H1 (cell line): Measurements from ENCODE around the gene SEMA7A. TPM values are rescaled to one million over a fixed set of nuclear protein-coding genes. Genes with fewer than 3 reads are reported as not detected.

Experiments used
- CTCF ChIA-PET: fragments of 300-600 bp; sonication (Branson Sonifier 250); formaldehyde crosslinking; loops from one replicate; lab custom pipeline; 2021; ENCODE audit not compliant: partially characterized antibody; lab: Charles Lee
- POLR2A ChIA-PET: fragments of 300-600 bp; sonication (Branson Sonifier 250); formaldehyde crosslinking; loops from one replicate; lab custom pipeline; 2021; ENCODE audit warnings: inconsistent platforms; ENCODE audit not compliant: partially characterized antibody; lab: Charles Lee
- DNase-seq, 2 experiments: peaks; one replicate each; pipeline versions ENCODE4 v3.0.0 to v3.0.0-alpha.2; 2010 to 2022; ENCODE audit warnings: low spot score in 2 of 2, low read depth in 1 of 2, mixed read lengths in 1 of 2
- FAIRE-seq: peaks from 2 replicates; lab custom pipeline; 2011; peaks lifted over from hg19 to GRCh38; lab: Jason Lieb, UNC
- H2AFZ ChIP-seq: 2 replicates; pipeline ENCODE4 v1.8.1; 2012; ENCODE audit warnings: low read length, inconsistent platforms
- H2AK5ac ChIP-seq: 2 replicates; pipeline ENCODE4 v1.6.1; 2013; ENCODE audit warnings: low read depth, low read length
- H2BK120ac ChIP-seq: replicated peaks from 2 replicates; pipeline ENCODE3; 2013; ENCODE audit warnings: low read depth, low read length, inconsistent platforms
- H2BK12ac ChIP-seq: 2 replicates; pipeline ENCODE4 v1.6.1; 2013; ENCODE audit warnings: low read depth, low read length
- H2BK15ac ChIP-seq: 2 replicates; pipeline ENCODE4 v1.6.1; 2013; ENCODE audit warnings: low read length
- H2BK20ac ChIP-seq: 2 replicates; pipeline ENCODE4 v1.6.1; 2013; ENCODE audit warnings: low read length
- H2BK5ac ChIP-seq: 2 replicates; pipeline ENCODE4 v1.6.1; 2013; ENCODE audit warnings: low read depth, low read length
- H3K14ac ChIP-seq: 2 replicates; pipeline ENCODE4 v1.6.1; 2013; ENCODE audit warnings: inconsistent platforms; ENCODE audit not compliant: insufficient read length
- H3K18ac ChIP-seq: 2 replicates; pipeline ENCODE4 v1.6.1; 2013; ENCODE audit warnings: low read length; ENCODE audit errors: extremely low read depth
- H3K23ac ChIP-seq: 2 replicates; pipeline ENCODE4 v1.6.1; 2013; ENCODE audit warnings: inconsistent platforms; ENCODE audit not compliant: insufficient read length
- H3K23me2 ChIP-seq: 2 replicates; pipeline ENCODE4 v1.6.1; 2013; ENCODE audit warnings: low read depth, low read length
- H3K27ac ChIP-seq: 2 replicates; pipeline ENCODE4 v1.6.1; 2011; ENCODE audit warnings: low read depth, low read length, inconsistent platforms
- H3K27me3 ChIP-seq, 4 experiments: replicated peaks in 1 of 4; 1 replicate in 1 of 4; 2 replicates in 3 of 4; pipeline versions ENCODE4 v1.6.1 to v1.8.1; 2011 to 2013; ENCODE audit warnings: low read length in 3 of 4, mild to moderate bottlenecking in 3 of 4, inconsistent platforms in 2 of 4, mixed read lengths in 2 of 4, moderate library complexity in 1 of 4; ENCODE audit not compliant: control insufficient read depth in 3 of 4, insufficient read depth in 3 of 4; ENCODE audit errors: extremely low read depth in 1 of 4
- H3K36me3 ChIP-seq, 4 experiments: 2 replicates each; pipeline versions ENCODE4 v1.6.1 to v1.8.1; 2011 to 2013; ENCODE audit warnings: mild to moderate bottlenecking in 4 of 4, low read length in 3 of 4, moderate library complexity in 2 of 4, control low read depth in 1 of 4, inconsistent platforms in 1 of 4; ENCODE audit not compliant: insufficient read depth in 4 of 4, control insufficient read depth in 2 of 4
- H3K4ac ChIP-seq: replicated peaks from 2 replicates; pipeline ENCODE3; 2013; ENCODE audit warnings: low read length, low read depth, mixed read lengths, inconsistent platforms; ENCODE audit not compliant: insufficient read length
- H3K4me1 ChIP-seq, 4 experiments: replicated peaks in 1 of 4; 1 replicate in 1 of 4; 2 replicates in 3 of 4; pipeline versions ENCODE4 v1.6.1 to v1.8.1; 2011 to 2013; ENCODE audit warnings: low read length in 3 of 4, inconsistent platforms in 2 of 4, mixed read lengths in 1 of 4; ENCODE audit not compliant: insufficient read depth in 4 of 4, control insufficient read depth in 3 of 4
- H3K4me2 ChIP-seq, 2 experiments: 2 replicates each; pipeline versions ENCODE4 v1.6.1 to v1.8.1; 2011 to 2013; ENCODE audit warnings: low read depth in 2 of 2, low read length in 2 of 2, control low read depth in 1 of 2, inconsistent platforms in 1 of 2, mild to moderate bottlenecking in 1 of 2; ENCODE audit not compliant: insufficient read depth in 1 of 2
- H3K4me3 ChIP-seq, 4 experiments: fragments of 200-600, 300-600 bp in 1 of 4; sonication (generic), shearing (Covaris generic), sonication (Bioruptor Twin) in 1 of 4; 2 replicates each; pipeline versions ENCODE4 v1.5.1 to v1.8.1; 2011 to 2016; ENCODE audit warnings: low read length in 4 of 4, low read depth in 3 of 4, control low read depth in 2 of 4, inconsistent platforms in 2 of 4, mild to moderate bottlenecking in 2 of 4, mixed read lengths in 1 of 4, moderate library complexity in 1 of 4; ENCODE audit not compliant: insufficient read depth in 2 of 4; ENCODE audit errors: extremely low read depth in 1 of 4
- H3K56ac ChIP-seq: replicated peaks from 2 replicates; pipeline ENCODE3; 2013; ENCODE audit warnings: low read depth, mild to moderate bottlenecking, mixed read lengths, low read length, inconsistent platforms; ENCODE audit not compliant: insufficient read length
- H3K79me1 ChIP-seq: 2 replicates; pipeline ENCODE4 v1.6.1; 2013; ENCODE audit warnings: low read depth, low read length, control low read depth
- H3K79me2 ChIP-seq, 2 experiments: 2 replicates each; pipeline versions ENCODE4 v1.6.1 to v1.8.1; 2012 to 2013; ENCODE audit warnings: low read length in 2 of 2, mild to moderate bottlenecking in 2 of 2, inconsistent platforms in 1 of 2; ENCODE audit not compliant: insufficient read depth in 2 of 2, control insufficient read depth in 1 of 2
- H3K9ac ChIP-seq, 4 experiments: replicated peaks in 1 of 4; 1 replicate in 1 of 4; 2 replicates in 3 of 4; pipeline versions ENCODE4 v1.6.1 to v1.8.1; 2011 to 2013; ENCODE audit warnings: low read depth in 3 of 4, low read length in 3 of 4, control low read depth in 2 of 4, mild to moderate bottlenecking in 2 of 4, moderate library complexity in 2 of 4, inconsistent platforms in 1 of 4; ENCODE audit errors: extremely low read depth in 1 of 4
- H3K9me3 ChIP-seq, 2 experiments: 2 replicates each; pipeline versions ENCODE4 v1.6.1 to v1.8.1; 2012 to 2013; ENCODE audit warnings: mild to moderate bottlenecking in 2 of 2, moderate library complexity in 2 of 2, control low read depth in 1 of 2, inconsistent platforms in 1 of 2, low read depth in 1 of 2, low read length in 1 of 2, mixed read lengths in 1 of 2; ENCODE audit not compliant: insufficient read depth in 2 of 2
- H4K20me1 ChIP-seq, 2 experiments: replicated peaks in 1 of 2; 2 replicates each; pipeline versions ENCODE3 to v1.8.1; 2011 to 2013; ENCODE audit warnings: inconsistent platforms in 2 of 2, low read length in 2 of 2, mild to moderate bottlenecking in 1 of 2; ENCODE audit not compliant: insufficient read depth in 2 of 2, control insufficient read depth in 1 of 2
- H4K5ac ChIP-seq: 2 replicates; pipeline ENCODE4 v1.6.1; 2013; ENCODE audit warnings: low read length, low read depth, mixed read lengths, inconsistent platforms; ENCODE audit not compliant: insufficient read length
- H4K8ac ChIP-seq: 2 replicates; pipeline ENCODE4 v1.8.0; 2013; ENCODE audit warnings: mild to moderate bottlenecking, moderate library complexity, low read length, inconsistent platforms; ENCODE audit not compliant: insufficient read depth; ENCODE audit errors: extremely low read depth
- H4K91ac ChIP-seq: replicated peaks from 2 replicates; pipeline ENCODE3; 2013; ENCODE audit warnings: low read length, mixed read lengths, inconsistent platforms; ENCODE audit not compliant: insufficient read length
- CHD2 ChIP-seq: IDR thresholded peaks from 2 replicates; pipeline ENCODE4 v1.6.1; 2012; ENCODE audit warnings: low read length, improper control_type of control experiment
- EZH2 ChIP-seq: fragments of 200-600 bp; sonication (generic); IDR thresholded peaks from 2 replicates; pipeline ENCODE4 v1.7.1; 2012; ENCODE audit warnings: low read depth, mild to moderate bottlenecking, moderate library complexity, low read length, inconsistent platforms; ENCODE audit not compliant: severe bottlenecking
- MAX ChIP-seq: IDR thresholded peaks from 2 replicates; pipeline ENCODE4 v1.6.1; 2012; ENCODE audit warnings: inconsistent platforms
- PHF8 ChIP-seq: fragments of 200-600 bp; sonication (generic); conservative IDR thresholded peaks from 2 replicates; pipeline ENCODE4 v1.7.1; 2012; ENCODE audit warnings: low read depth, mild to moderate bottlenecking, inconsistent platforms, low read length, moderate library complexity
- POLR2AphosphoS5 ChIP-seq: IDR thresholded peaks from 2 replicates; pipeline ENCODE4 v1.6.1; 2011; ENCODE audit warnings: low read depth, low read length
- POU5F1 ChIP-seq: IDR thresholded peaks from 2 replicates; pipeline ENCODE4 v1.6.1; 2011; ENCODE audit warnings: low read depth, mild to moderate bottlenecking, low read length, moderate library complexity
- TAF7 ChIP-seq: optimal IDR thresholded peaks from 2 replicates; pipeline ENCODE3; 2011; ENCODE audit warnings: low read depth, mild to moderate bottlenecking, inconsistent platforms, low read length, moderate library complexity, borderline replicate concordance
- WGBS, 2 experiments: shearing (Covaris generic) in 1 of 2; methylation state at CpG; one replicate each; pipeline versions ENCODE4 v1.1.6 to v1.1.7; 2013 to 2015; ENCODE audit warnings: low lambda C conversion rate in 2 of 2, mixed read lengths in 2 of 2, inconsistent platforms in 1 of 2, low coverage in 1 of 2, missing lambda C conversion rate in 1 of 2; ENCODE audit not compliant: insufficient replicate concordance in 2 of 2, insufficient coverage in 1 of 2, insufficient read length in 1 of 2; ENCODE audit errors: extremely low coverage in 1 of 2, missing lambda C conversion rate in 1 of 2; 5-methylcytosine and 5-hydroxymethylcytosine counted together
- polyA plus RNA-seq, 7 experiments: library from polyadenylated mRNA; depleted of rRNA in 3 of 7; stranded (reverse) in 5 of 7; unstranded in 2 of 7; fragments of >200 nt in 5 of 7; fragments of 200-250 nt in 2 of 7; gene quantifications; 1 replicate in 5 of 7; 2 replicates in 1 of 7; 4 replicates in 1 of 7; pipeline versions ENCODE4 v1.2.1 to v1.2.3, GENCODE V29; 2011 to 2013; ENCODE audit warnings: missing spikeins in 2 of 7, mixed read lengths in 2 of 7
- total RNA-seq: library from RNA; stranded (reverse); fragmentation: NEBNext Ultra II Directional; extraction: Animal tissue kit (Norgen Biotek cat#: 25700); gene quantifications from 2 replicates; pipeline ENCODE4 v1.2.1, GENCODE V29; 2021
- TF ChIP-seq, protein P1 (sequence below): IDR thresholded peaks from 2 replicates; pipeline ENCODE4 v1.6.1; 2012; ENCODE audit warnings: inconsistent platforms

SEMA7A gene
- total and polyA plus RNA-seq, 2 of the 8 experiments (the other 6 are each of a cell fraction or from before 2014, with no cell fraction given): 10.7 to 15.0 TPM

GRCh38 chr15:74391582-74392450 lies 41.9 kb downstream of the SEMA7A start:
- Histone ChIP-seq H3K9me3 (no peaks in the 10 kb centered on the region), H2BK12ac (no peak overlapping the region), H2BK15ac (0 out of 2 replicates have a peak overlapping the region, but pooled peaks have one; percentile 46), H3K4ac (no peak overlapping the region), H3K79me1 (no peaks in the 10 kb centered on the region), H3K4me3 (no peak overlapping the region), H3K14ac (no peak overlapping the region), H2BK20ac (no peak overlapping the region), H3K27me3 (no peaks in the 10 kb centered on the region), H4K20me1 (no peaks in the 10 kb centered on the region), H3K4me1 (peaks cover 0 to 4% (median under 1%) of the 10 kb centered on the region in 4 experiments; a peak in 5 of 7 replicates), H3K18ac (no peak overlapping the region), H3K23ac (no peak overlapping the region), H4K91ac (no peak overlapping the region), H2BK5ac (no peak overlapping the region), H3K27ac (no peak overlapping the region), H4K8ac (peak overlapping the region; percentile 51), H3K9ac (no peak overlapping the region), H2AK5ac (no peak overlapping the region), H3K36me3 (no peaks in the 10 kb centered on the region), H2AFZ (no peak overlapping the region), H3K56ac (no peak overlapping the region), H3K79me2 (no peaks in the 10 kb centered on the region), H4K5ac (no peak overlapping the region), H3K23me2 (no peaks in the 10 kb centered on the region), H3K4me2 (no peak overlapping the region), H2BK120ac (no peak overlapping the region)
- no peak for FAIRE-seq
- CTCF ChIA-PET: interaction anchor here (0.6 to 36.8 kb wide), 7 partner anchors 9 to 248 kb away, joined by 3 to 1311 read pairs (median 5); partner anchors contain the start of gene SEMA7A
- 88% methylated on average over 9 of the region's 9 CpGs; no CpG with 5 or more reads in 1 of the 2 experiments for WGBS, 2 experiments
- POLR2A ChIA-PET: no interaction called here
- DNase-seq: no peak
- TF ChIP-seq TAF7 (no peak), CHD2 (no peak), POU5F1 (no peak), MAX (no peak), POLR2AphosphoS5 (no peak), EZH2 (no peak), PHF8 (no peak)
- TF ChIP-seq, protein P1, sequence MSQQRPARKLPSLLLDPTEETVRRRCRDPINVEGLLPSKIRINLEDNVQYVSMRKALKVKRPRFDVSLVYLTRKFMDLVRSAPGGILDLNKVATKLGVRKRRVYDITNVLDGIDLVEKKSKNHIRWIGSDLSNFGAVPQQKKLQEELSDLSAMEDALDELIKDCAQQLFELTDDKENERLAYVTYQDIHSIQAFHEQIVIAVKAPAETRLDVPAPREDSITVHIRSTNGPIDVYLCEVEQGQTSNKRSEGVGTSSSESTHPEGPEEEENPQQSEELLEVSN: no peak
